Measurements from ENCODE around the gene EDC4.

DNA sequence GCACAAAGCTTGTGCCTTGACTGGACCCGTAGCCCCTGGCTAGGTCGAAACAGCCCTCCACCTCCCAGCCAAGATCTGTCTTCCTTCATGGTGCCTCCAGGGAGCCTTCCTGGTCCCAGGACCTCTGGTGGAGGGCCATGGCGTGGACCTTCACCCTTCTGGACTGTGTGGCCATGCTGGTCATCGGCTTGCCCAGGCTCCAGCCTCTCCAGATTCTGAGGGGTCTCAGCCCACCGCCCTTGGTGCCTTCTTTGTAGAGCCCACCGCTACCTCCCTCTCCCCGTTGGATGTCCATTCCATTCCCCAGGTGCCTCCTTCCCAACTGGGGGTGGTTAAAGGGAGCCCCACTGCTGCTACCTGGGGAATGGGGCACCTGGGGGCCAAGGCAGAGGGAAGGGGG is 55.3 kb downstream of the EDC4 start:
- TF ChIP-seq EZH2phosphoT487 (IDR thresholded peaks at IDR 0.05; ENCODE audit: unreplicated experiment) (no peak), REST (IDR thresholded peaks at IDR 0.05; ENCODE audit: unreplicated experiment) (no peak), POLR2AphosphoS5 (IDR thresholded peaks at IDR 0.05; ENCODE audit: low read depth) (no peak), EZH2 (IDR thresholded peaks at IDR 0.05; ENCODE audit: low read depth, unreplicated experiment) (no peak), NANOG (IDR thresholded peaks at IDR 0.05; ENCODE audit: borderline replicate concordance) (no peak), CREB1 (CRISPR knock-in tag; IDR thresholded peaks at IDR 0.05; ENCODE audit: low read depth) (no peak), ZNF462 (CRISPR knock-in tag; IDR thresholded peaks at IDR 0.05) (no peak), JUNB (IDR thresholded peaks at IDR 0.05; ENCODE audit: unreplicated experiment) (no peak), ETS1 (IDR thresholded peaks at IDR 0.05) (no peak), STAT1 (IDR thresholded peaks at IDR 0.05; ENCODE audit: unreplicated experiment) (no peak), ZNF331 (CRISPR knock-in tag; IDR thresholded peaks at IDR 0.05; ENCODE audit: low read depth) (no peak), ZNF114 (CRISPR knock-in tag; IDR thresholded peaks at IDR 0.05) (no peak)
- TF ChIP-seq, protein P1, sequence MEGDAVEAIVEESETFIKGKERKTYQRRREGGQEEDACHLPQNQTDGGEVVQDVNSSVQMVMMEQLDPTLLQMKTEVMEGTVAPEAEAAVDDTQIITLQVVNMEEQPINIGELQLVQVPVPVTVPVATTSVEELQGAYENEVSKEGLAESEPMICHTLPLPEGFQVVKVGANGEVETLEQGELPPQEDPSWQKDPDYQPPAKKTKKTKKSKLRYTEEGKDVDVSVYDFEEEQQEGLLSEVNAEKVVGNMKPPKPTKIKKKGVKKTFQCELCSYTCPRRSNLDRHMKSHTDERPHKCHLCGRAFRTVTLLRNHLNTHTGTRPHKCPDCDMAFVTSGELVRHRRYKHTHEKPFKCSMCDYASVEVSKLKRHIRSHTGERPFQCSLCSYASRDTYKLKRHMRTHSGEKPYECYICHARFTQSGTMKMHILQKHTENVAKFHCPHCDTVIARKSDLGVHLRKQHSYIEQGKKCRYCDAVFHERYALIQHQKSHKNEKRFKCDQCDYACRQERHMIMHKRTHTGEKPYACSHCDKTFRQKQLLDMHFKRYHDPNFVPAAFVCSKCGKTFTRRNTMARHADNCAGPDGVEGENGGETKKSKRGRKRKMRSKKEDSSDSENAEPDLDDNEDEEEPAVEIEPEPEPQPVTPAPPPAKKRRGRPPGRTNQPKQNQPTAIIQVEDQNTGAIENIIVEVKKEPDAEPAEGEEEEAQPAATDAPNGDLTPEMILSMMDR (conservative IDR thresholded peaks at IDR 0.05; ENCODE audit: low read depth in 2 of 2): no peak

Data from GM23338 (cell line).